Measurements from ENCODE around the gene SPATA32.

- TF ChIP-seq CTCF (IDR thresholded peaks at IDR 0.05) (no peak), POLR2A (IDR thresholded peaks at IDR 0.05) (no peak), EP300 (IDR thresholded peaks at IDR 0.05) (no peak)
Measured at GRCh38 chr17:45251931-45252330, 10.0 kb downstream of the SPATA32 start.

All from ovary (tissue), 3 donors.